ENCODE data around the gene SLC41A3. TPM values are rescaled to one million over a fixed set of nuclear protein-coding genes. Genes with fewer than 3 reads are reported as not detected.

The SLC41A3 gene
- polyA plus RNA-seq, 2 of the 4 experiments (the other 2 are of a cell fraction): 18.9 to 24.2 TPM

DNA sequence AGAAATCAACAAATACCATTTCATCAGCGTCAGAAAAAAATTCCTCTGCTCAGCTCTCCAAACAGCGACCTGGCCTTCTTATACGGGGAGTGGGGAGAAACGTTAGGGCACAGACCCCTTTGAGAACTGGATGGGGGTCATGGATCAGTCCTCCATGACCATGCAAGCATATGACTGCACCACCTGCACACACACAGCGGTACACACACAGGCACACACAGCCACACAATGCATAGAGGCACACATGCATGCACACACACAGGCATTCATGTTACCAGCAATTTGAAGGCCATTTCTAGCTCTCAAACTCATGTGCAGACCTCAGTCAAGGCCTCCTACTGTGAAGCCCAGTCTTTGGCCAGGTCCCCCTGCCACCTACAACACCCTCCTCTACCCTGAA, 50.2 kb downstream of the SLC41A3 start:
- no peak for TF ChIP-seq KDM1A (IDR thresholded peaks at IDR 0.05; ENCODE audit: low read depth)
- TF ChIP-seq NR3C1 (IDR thresholded peaks at IDR 0.05): no peak
- TF ChIP-seq RAD21 (conservative IDR thresholded peaks at IDR 0.05 in 1 of 2, IDR thresholded peaks at IDR 0.05 in 1 of 2): no peak
- no peak for TF ChIP-seq PHF8 (IDR thresholded peaks at IDR 0.05; ENCODE audit: borderline replicate concordance, low read depth)
- TF ChIP-seq, protein P1, sequence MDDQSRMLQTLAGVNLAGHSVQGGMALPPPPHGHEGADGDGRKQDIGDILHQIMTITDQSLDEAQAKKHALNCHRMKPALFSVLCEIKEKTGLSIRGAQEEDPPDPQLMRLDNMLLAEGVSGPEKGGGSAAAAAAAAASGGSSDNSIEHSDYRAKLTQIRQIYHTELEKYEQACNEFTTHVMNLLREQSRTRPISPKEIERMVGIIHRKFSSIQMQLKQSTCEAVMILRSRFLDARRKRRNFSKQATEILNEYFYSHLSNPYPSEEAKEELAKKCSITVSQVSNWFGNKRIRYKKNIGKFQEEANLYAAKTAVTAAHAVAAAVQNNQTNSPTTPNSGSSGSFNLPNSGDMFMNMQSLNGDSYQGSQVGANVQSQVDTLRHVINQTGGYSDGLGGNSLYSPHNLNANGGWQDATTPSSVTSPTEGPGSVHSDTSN (IDR thresholded peaks at IDR 0.05): no peak
- no peak for TF ChIP-seq CHD4 (IDR thresholded peaks at IDR 0.05; ENCODE audit: borderline replicate concordance)
- TF ChIP-seq, protein P2, sequence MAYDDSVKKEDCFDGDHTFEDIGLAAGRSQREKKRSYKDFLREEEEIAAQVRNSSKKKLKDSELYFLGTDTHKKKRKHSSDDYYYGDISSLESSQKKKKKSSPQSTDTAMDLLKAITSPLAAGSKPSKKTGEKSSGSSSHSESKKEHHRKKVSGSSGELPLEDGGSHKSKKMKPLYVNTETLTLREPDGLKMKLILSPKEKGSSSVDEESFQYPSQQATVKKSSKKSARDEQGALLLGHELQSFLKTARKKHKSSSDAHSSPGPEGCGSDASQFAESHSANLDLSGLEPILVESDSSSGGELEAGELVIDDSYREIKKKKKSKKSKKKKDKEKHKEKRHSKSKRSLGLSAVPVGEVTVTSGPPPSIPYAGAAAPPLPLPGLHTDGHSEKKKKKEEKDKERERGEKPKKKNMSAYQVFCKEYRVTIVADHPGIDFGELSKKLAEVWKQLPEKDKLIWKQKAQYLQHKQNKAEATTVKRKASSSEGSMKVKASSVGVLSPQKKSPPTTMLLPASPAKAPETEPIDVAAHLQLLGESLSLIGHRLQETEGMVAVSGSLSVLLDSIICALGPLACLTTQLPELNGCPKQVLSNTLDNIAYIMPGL (CRISPR knock-in tag; IDR thresholded peaks at IDR 0.05; ENCODE audit: borderline replicate concordance): no peak
- Histone ChIP-seq H3K4me3 (no peak overlapping the region), H3K27ac (no peak overlapping the region), H3K4me1 (no peaks in the 10 kb centered on the region), H3K9me3 (no peaks in the 10 kb centered on the region), H3K4me2 (no peak overlapping the region)
- no peak for DNase-seq (ENCODE audit: low read depth in 1 of 2, low spot score in 1 of 2)
- ATAC-seq: no peak
- ChIA-PET POLR2A (no interaction called here), CTCF (no interaction called here)
- no peak for FAIRE-seq
- WGBS (ENCODE audit: missing lambda C conversion rate): 78% methylated on average over 5 of the region's 5 CpGs

DNA sequence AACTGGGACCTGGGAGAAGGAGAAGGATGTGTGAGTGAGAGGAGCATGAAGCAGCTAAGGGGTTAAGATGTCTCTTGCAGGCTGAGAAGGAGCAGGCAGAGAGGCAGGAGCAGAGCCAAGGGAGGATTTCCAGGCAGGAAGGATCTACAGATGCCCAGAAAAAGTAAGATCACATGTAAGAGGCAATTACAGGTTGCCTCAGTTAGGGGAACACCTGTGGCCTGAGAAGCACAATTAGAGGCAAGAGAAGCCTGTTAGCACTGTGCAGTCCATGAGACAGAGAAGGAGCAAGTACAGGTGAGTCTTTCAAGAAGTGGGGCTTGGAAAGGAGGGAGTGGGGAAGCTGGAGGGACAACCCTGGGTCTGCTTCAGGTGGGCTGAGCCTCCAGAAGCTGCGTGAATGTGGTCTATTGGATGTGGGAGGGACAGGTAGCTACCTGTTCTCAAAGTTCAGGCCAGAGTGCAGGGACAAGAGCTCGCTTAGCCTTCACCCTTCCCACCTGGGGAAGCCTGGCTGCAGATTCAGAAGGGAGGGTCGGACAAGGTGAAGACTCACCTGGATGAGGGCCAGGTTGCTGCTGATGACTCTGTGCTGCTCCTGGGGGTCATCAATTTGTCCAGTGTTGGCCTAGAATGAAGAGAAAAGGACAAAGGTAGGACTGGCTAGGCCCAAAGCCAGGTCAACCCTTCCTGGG, 50.7 kb downstream of the SLC41A3 start:
- no peak for TF ChIP-seq EHF (CRISPR knock-in tag; IDR thresholded peaks at IDR 0.05)
- TF ChIP-seq, protein P3, sequence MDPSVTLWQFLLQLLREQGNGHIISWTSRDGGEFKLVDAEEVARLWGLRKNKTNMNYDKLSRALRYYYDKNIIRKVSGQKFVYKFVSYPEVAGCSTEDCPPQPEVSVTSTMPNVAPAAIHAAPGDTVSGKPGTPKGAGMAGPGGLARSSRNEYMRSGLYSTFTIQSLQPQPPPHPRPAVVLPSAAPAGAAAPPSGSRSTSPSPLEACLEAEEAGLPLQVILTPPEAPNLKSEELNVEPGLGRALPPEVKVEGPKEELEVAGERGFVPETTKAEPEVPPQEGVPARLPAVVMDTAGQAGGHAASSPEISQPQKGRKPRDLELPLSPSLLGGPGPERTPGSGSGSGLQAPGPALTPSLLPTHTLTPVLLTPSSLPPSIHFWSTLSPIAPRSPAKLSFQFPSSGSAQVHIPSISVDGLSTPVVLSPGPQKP (IDR thresholded peaks at IDR 0.05; ENCODE audit: low read depth, low read length): no peak
- no peak for TF ChIP-seq MAFK (IDR thresholded peaks at IDR 0.05; ENCODE audit: partially characterized antibody)
- no peak for TF ChIP-seq ESRRA (IDR thresholded peaks at IDR 0.05; ENCODE audit: borderline replicate concordance, low read length)
- no peak for TF ChIP-seq TFCP2L1 (CRISPR knock-in tag; IDR thresholded peaks at IDR 0.05)
- no peak for TF ChIP-seq FOSB (CRISPR knock-in tag; IDR thresholded peaks at IDR 0.05)
- TF ChIP-seq HOXB13 (CRISPR knock-in tag; IDR thresholded peaks at IDR 0.05; ENCODE audit: low read depth): no peak
- TF ChIP-seq, protein P4, sequence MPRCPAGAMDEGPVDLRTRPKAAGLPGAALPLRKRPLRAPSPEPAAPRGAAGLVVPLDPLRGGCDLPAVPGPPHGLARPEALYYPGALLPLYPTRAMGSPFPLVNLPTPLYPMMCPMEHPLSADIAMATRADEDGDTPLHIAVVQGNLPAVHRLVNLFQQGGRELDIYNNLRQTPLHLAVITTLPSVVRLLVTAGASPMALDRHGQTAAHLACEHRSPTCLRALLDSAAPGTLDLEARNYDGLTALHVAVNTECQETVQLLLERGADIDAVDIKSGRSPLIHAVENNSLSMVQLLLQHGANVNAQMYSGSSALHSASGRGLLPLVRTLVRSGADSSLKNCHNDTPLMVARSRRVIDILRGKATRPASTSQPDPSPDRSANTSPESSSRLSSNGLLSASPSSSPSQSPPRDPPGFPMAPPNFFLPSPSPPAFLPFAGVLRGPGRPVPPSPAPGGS (IDR thresholded peaks at IDR 0.05): no peak
- no peak for TF ChIP-seq ZNF302 (CRISPR knock-in tag; IDR thresholded peaks at IDR 0.05)
- no peak for TF ChIP-seq FOXS1 (CRISPR knock-in tag; IDR thresholded peaks at IDR 0.05)
- no peak for TF ChIP-seq GATA3 (IDR thresholded peaks at IDR 0.05; ENCODE audit: borderline replicate concordance)
- TF ChIP-seq TP53 (CRISPR knock-in tag; IDR thresholded peaks at IDR 0.05): no peak
- TF ChIP-seq HDAC2 (IDR thresholded peaks at IDR 0.05): no peak
- no peak for TF ChIP-seq EP300 (IDR thresholded peaks at IDR 0.05)
- TF ChIP-seq, protein P5, sequence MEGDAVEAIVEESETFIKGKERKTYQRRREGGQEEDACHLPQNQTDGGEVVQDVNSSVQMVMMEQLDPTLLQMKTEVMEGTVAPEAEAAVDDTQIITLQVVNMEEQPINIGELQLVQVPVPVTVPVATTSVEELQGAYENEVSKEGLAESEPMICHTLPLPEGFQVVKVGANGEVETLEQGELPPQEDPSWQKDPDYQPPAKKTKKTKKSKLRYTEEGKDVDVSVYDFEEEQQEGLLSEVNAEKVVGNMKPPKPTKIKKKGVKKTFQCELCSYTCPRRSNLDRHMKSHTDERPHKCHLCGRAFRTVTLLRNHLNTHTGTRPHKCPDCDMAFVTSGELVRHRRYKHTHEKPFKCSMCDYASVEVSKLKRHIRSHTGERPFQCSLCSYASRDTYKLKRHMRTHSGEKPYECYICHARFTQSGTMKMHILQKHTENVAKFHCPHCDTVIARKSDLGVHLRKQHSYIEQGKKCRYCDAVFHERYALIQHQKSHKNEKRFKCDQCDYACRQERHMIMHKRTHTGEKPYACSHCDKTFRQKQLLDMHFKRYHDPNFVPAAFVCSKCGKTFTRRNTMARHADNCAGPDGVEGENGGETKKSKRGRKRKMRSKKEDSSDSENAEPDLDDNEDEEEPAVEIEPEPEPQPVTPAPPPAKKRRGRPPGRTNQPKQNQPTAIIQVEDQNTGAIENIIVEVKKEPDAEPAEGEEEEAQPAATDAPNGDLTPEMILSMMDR (IDR thresholded peaks at IDR 0.05): no peak
- TF ChIP-seq, protein P2 (CRISPR knock-in tag; IDR thresholded peaks at IDR 0.05; ENCODE audit: borderline replicate concordance): no peak
- no peak for TF ChIP-seq ZC3H11A (IDR thresholded peaks at IDR 0.05)
- TF ChIP-seq MYC (IDR thresholded peaks at IDR 0.05; ENCODE audit: borderline replicate concordance, low read length): no peak
- TF ChIP-seq CHD2 (IDR thresholded peaks at IDR 0.05; ENCODE audit: low read length, partially characterized antibody): no peak
- no peak for DNase-seq (ENCODE audit: low read depth in 1 of 2, low spot score in 1 of 2)
- ChIA-PET POLR2A (no interaction called here), CTCF (no interaction called here)
- Histone ChIP-seq H3K9me3 (peaks cover 3% of the 10 kb centered on the region; the same call in 1 of the 3 replicates), H3K4me2 (no peak overlapping the region), H3K27ac (no peak overlapping the region), H3K4me3 (no peak overlapping the region), H3K4me1 (no peaks in the 10 kb centered on the region)
- FAIRE-seq: no peak
- WGBS (ENCODE audit: missing lambda C conversion rate): 61% methylated on average over 3 of the region's 3 CpGs
- no peak for ATAC-seq
